Mucosa of descending colon (tissue), 3 donors: ENCODE results near the gene PPM1G. TPM values are rescaled to one million over a fixed set of nuclear protein-coding genes. Genes with fewer than 3 reads are reported as not detected.

Experiments used
- ATAC-seq: fragments of 200-7000 bp; cut with Tn5 transposase; one replicate; pipeline ENCODE4 v1.9.1; 2020; ENCODE audit warnings: mild to moderate bottlenecking, moderate library complexity
- DNase-seq, 3 donors: peaks; one replicate each; pipeline ENCODE4 v3.0.0-alpha.2; 2020
- H3K36me3 ChIP-seq: fragments of 200-600 bp; one replicate; pipeline ENCODE4 v1.8.0; 2021; ENCODE audit warnings: low read depth, mild to moderate bottlenecking
- H3K4me1 ChIP-seq: fragments of 200-600 bp; one replicate; pipeline ENCODE4 v1.8.0; 2021; ENCODE audit warnings: low read depth, mild to moderate bottlenecking
- H3K4me3 ChIP-seq: fragments of 200-600 bp; one replicate; pipeline ENCODE4 v1.8.0; 2021; ENCODE audit warnings: mild to moderate bottlenecking
- H3K9me3 ChIP-seq: fragments of 200-600 bp; one replicate; pipeline ENCODE4 v1.8.0; 2021; ENCODE audit warnings: mild to moderate bottlenecking
- intact Hi-C, 2 donors: fragments of 100-400 bp; cut with DNase I in 1 of 2; cut with micrococcal nuclease in 1 of 2; formaldehyde crosslinking; loops; one replicate each; pipeline versions ENCODE4 v1.11.0 to v1.11.1; 2022; cut with DNase I, micrococcal nuclease
- total RNA-seq, 3 donors: library from RNA; stranded (reverse); fragmentation: NEBNext Ultra II Directional in 2 of 3; extraction: Animal tissue kit (Norgen Biotek cat#: 25700) in 2 of 3; gene quantifications; one replicate each; pipeline versions ENCODE4 v1.2.1 to v1.2.4, GENCODE V29; 2021 to 2023
- TF ChIP-seq, protein P1 (sequence below): fragments of 200-600 bp; IDR thresholded peaks from one replicate; pipeline ENCODE4 v1.8.0; 2022; ENCODE audit warnings: antibody characterized with exemption, mild to moderate bottlenecking
- donor health status: DM: no; HTN: no; CAD: no; lungs with moderate emphysema.
- donor health status: DM: no; HTN: no; CAD: no.
- donor health status: DM: no; HTN: yes; CAD: no.

Gene PPM1G
- total RNA-seq, 3 donors from 2014 or later, result 53.4 to 64.1 (median 59.6) TPM

DNA sequence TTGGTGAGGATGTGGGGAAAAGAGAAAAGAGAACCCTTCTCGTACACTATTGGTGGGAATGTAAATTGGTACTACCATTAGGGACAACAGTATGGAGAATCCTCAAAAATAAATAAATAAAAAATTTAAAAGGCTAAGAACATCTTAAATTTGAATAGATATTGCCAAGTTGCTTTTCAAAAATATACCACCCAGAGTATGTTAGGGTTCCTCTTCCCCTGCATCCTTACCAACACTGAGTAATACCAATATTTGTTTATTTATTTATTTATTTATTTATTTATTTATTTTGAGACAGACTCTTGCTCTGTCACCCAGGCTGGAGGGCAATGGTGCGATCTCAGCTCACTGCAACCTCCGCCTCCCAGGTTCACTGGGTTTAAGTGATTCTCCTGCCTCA lies 13.6 kb upstream of the PPM1G start:
- ATAC-seq (no peak), DNase-seq (no peak)
- Histone ChIP-seq H3K4me3 (no peak overlapping the region), H3K36me3 (no peaks in the 10 kb centered on the region), H3K4me1 (peaks cover 6% of the 10 kb centered on the region), H3K9me3 (no peaks in the 10 kb centered on the region)
- TF ChIP-seq, protein P1, sequence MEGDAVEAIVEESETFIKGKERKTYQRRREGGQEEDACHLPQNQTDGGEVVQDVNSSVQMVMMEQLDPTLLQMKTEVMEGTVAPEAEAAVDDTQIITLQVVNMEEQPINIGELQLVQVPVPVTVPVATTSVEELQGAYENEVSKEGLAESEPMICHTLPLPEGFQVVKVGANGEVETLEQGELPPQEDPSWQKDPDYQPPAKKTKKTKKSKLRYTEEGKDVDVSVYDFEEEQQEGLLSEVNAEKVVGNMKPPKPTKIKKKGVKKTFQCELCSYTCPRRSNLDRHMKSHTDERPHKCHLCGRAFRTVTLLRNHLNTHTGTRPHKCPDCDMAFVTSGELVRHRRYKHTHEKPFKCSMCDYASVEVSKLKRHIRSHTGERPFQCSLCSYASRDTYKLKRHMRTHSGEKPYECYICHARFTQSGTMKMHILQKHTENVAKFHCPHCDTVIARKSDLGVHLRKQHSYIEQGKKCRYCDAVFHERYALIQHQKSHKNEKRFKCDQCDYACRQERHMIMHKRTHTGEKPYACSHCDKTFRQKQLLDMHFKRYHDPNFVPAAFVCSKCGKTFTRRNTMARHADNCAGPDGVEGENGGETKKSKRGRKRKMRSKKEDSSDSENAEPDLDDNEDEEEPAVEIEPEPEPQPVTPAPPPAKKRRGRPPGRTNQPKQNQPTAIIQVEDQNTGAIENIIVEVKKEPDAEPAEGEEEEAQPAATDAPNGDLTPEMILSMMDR, result no peak
- intact Hi-C loops, result no loop called here

DNA sequence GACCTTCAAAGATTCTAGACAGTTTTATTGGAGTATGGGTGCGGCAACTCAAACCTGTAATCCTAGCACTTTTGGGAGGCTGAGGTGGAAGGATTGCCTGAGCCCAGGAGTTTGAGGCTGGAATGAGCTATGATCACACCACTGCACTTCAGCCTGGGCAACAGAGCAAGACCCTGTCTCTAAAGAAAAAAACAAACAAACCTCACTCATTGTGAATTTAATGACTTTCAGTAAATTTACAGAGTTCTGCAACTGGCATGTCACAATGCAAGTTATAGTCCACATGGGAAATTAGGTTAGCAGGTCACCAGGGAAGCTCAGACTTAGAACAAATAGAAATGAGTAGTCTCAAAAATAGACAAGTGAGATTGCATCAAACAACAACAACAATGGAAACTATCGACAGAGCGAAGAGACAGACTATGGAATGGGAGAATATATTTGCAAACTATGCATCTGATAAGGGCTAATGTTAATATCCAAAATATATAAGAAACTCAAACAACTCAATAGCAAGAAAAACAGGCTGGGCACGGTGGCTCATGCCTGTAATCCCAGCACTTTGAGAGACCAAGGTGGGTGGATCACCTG lies 12.4 kb upstream of the PPM1G start:
- TF ChIP-seq, protein P1, result no peak
- Histone ChIP-seq H3K4me1 (peaks cover 6% of the 10 kb centered on the region), H3K9me3 (no peaks in the 10 kb centered on the region), H3K36me3 (no peaks in the 10 kb centered on the region), H3K4me3 (no peak overlapping the region)
- DNase-seq, result no peak
- intact Hi-C loops, result no loop called here
- ATAC-seq, result no peak

GRCh38 chr2:27420996-27421395 lies 11.6 kb upstream of the PPM1G start:
- H3K9me3 ChIP-seq, result no peaks in the 10 kb centered on the region
- H3K4me1 ChIP-seq, result peaks cover 6% of the 10 kb centered on the region
- intact Hi-C loops, result no loop called here
- TF ChIP-seq, protein P1, result no peak
- ATAC-seq (no peak), DNase-seq (no peak)
- H3K4me3 ChIP-seq, result no peak overlapping the region
- no peaks in the 10 kb centered on the region for H3K36me3 ChIP-seq

GRCh38 chr2:27416151-27416550 lies 6.8 kb upstream of the PPM1G start:
- H3K9me3 ChIP-seq, result no peaks in the 10 kb centered on the region
- ATAC-seq (no peak), DNase-seq (no peak)
- TF ChIP-seq, protein P1, result no peak
- H3K4me1 ChIP-seq, result peaks cover 6% of the 10 kb centered on the region
- intact Hi-C loops, result no loop called here
- H3K36me3 ChIP-seq, result no peaks in the 10 kb centered on the region
- H3K4me3 ChIP-seq, result no peak overlapping the region

DNA sequence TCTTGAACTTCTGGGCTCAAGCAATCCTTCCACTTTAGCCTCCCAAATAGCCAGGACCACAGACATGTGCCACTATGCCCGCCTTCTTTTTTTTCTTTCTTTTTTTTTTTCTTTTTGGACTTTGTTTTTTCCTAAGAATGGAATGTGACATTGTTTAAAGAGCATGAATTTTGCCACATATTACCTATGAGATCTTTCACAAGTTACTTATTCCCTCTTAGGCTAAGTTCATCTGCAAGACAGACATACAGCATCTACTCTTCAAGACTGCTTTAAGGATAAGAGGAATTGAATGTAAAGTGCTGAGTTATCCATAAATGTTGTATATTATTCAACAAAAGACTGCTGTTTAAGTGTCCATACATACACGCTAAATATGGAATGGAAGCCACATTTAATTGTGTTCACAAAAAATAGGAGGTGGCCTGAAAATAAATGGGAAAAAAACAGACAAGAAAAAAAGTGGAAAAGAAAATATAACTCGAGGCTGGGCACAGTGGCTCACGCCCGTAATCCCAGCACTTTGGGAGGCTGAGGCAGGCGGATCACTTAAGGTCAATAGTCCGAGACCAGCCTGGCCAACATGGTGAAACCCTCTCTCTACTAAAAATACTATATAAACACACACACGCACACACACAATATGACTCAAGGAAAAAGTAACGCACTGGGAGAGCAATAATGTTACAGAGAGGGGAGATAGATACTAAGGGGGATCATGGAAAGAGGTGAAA lies 3.2 kb upstream of the PPM1G start:
- DNase-seq, result no peak
- H3K4me3 ChIP-seq, result no peak overlapping the region
- H3K9me3 ChIP-seq, result no peaks in the 10 kb centered on the region
- TF ChIP-seq, protein P1, result no peak
- intact Hi-C loops, result no loop called here
- no peaks in the 10 kb centered on the region for H3K36me3 ChIP-seq
- peaks cover 15% of the 10 kb centered on the region for H3K4me1 ChIP-seq
- no peak for ATAC-seq
